H1 (cell line): ENCODE measurements around the gene CYP4V2. TPM values are rescaled to one million over a fixed set of nuclear protein-coding genes. Genes with fewer than 3 reads are reported as not detected.

ENCODE experiments used
- CTCF ChIA-PET: fragments of 300-600 bp; sonication (Branson Sonifier 250); formaldehyde crosslinking; loops from one replicate; lab custom pipeline; 2021; ENCODE audit not compliant: partially characterized antibody; lab: Charles Lee
- POLR2A ChIA-PET: fragments of 300-600 bp; sonication (Branson Sonifier 250); formaldehyde crosslinking; loops from one replicate; lab custom pipeline; 2021; ENCODE audit warnings: inconsistent platforms; ENCODE audit not compliant: partially characterized antibody; lab: Charles Lee
- DNase-seq, 2 experiments: peaks; one replicate each; pipeline versions ENCODE4 v3.0.0 to v3.0.0-alpha.2; 2010 to 2022; ENCODE audit warnings: low spot score in 2 of 2, low read depth in 1 of 2, mixed read lengths in 1 of 2
- FAIRE-seq: peaks from 2 replicates; lab custom pipeline; 2011; peaks lifted over from hg19 to GRCh38; lab: Jason Lieb, UNC
- H2AFZ ChIP-seq: 2 replicates; pipeline ENCODE4 v1.8.1; 2012; ENCODE audit warnings: low read length, inconsistent platforms
- H2AK5ac ChIP-seq: 2 replicates; pipeline ENCODE4 v1.6.1; 2013; ENCODE audit warnings: low read depth, low read length
- H2BK120ac ChIP-seq: replicated peaks from 2 replicates; pipeline ENCODE3; 2013; ENCODE audit warnings: low read depth, low read length, inconsistent platforms
- H2BK12ac ChIP-seq: 2 replicates; pipeline ENCODE4 v1.6.1; 2013; ENCODE audit warnings: low read depth, low read length
- H2BK15ac ChIP-seq: 2 replicates; pipeline ENCODE4 v1.6.1; 2013; ENCODE audit warnings: low read length
- H2BK20ac ChIP-seq: 2 replicates; pipeline ENCODE4 v1.6.1; 2013; ENCODE audit warnings: low read length
- H2BK5ac ChIP-seq: 2 replicates; pipeline ENCODE4 v1.6.1; 2013; ENCODE audit warnings: low read depth, low read length
- H3K14ac ChIP-seq: 2 replicates; pipeline ENCODE4 v1.6.1; 2013; ENCODE audit warnings: inconsistent platforms; ENCODE audit not compliant: insufficient read length
- H3K18ac ChIP-seq: 2 replicates; pipeline ENCODE4 v1.6.1; 2013; ENCODE audit warnings: low read length; ENCODE audit errors: extremely low read depth
- H3K23ac ChIP-seq: 2 replicates; pipeline ENCODE4 v1.6.1; 2013; ENCODE audit warnings: inconsistent platforms; ENCODE audit not compliant: insufficient read length
- H3K23me2 ChIP-seq: 2 replicates; pipeline ENCODE4 v1.6.1; 2013; ENCODE audit warnings: low read depth, low read length
- H3K27ac ChIP-seq: 2 replicates; pipeline ENCODE4 v1.6.1; 2011; ENCODE audit warnings: low read depth, low read length, inconsistent platforms
- H3K27me3 ChIP-seq, 4 experiments: replicated peaks in 1 of 4; 1 replicate in 1 of 4; 2 replicates in 3 of 4; pipeline versions ENCODE4 v1.6.1 to v1.8.1; 2011 to 2013; ENCODE audit warnings: low read length in 3 of 4, mild to moderate bottlenecking in 3 of 4, inconsistent platforms in 2 of 4, mixed read lengths in 2 of 4, moderate library complexity in 1 of 4; ENCODE audit not compliant: control insufficient read depth in 3 of 4, insufficient read depth in 3 of 4; ENCODE audit errors: extremely low read depth in 1 of 4
- H3K36me3 ChIP-seq, 4 experiments: 2 replicates each; pipeline versions ENCODE4 v1.6.1 to v1.8.1; 2011 to 2013; ENCODE audit warnings: mild to moderate bottlenecking in 4 of 4, low read length in 3 of 4, moderate library complexity in 2 of 4, control low read depth in 1 of 4, inconsistent platforms in 1 of 4; ENCODE audit not compliant: insufficient read depth in 4 of 4, control insufficient read depth in 2 of 4
- H3K4ac ChIP-seq: replicated peaks from 2 replicates; pipeline ENCODE3; 2013; ENCODE audit warnings: low read length, low read depth, mixed read lengths, inconsistent platforms; ENCODE audit not compliant: insufficient read length
- H3K4me1 ChIP-seq, 4 experiments: replicated peaks in 1 of 4; 1 replicate in 1 of 4; 2 replicates in 3 of 4; pipeline versions ENCODE4 v1.6.1 to v1.8.1; 2011 to 2013; ENCODE audit warnings: low read length in 3 of 4, inconsistent platforms in 2 of 4, mixed read lengths in 1 of 4; ENCODE audit not compliant: insufficient read depth in 4 of 4, control insufficient read depth in 3 of 4
- H3K4me2 ChIP-seq, 2 experiments: 2 replicates each; pipeline versions ENCODE4 v1.6.1 to v1.8.1; 2011 to 2013; ENCODE audit warnings: low read depth in 2 of 2, low read length in 2 of 2, control low read depth in 1 of 2, inconsistent platforms in 1 of 2, mild to moderate bottlenecking in 1 of 2; ENCODE audit not compliant: insufficient read depth in 1 of 2
- H3K4me3 ChIP-seq, 4 experiments: fragments of 200-600, 300-600 bp in 1 of 4; sonication (generic), shearing (Covaris generic), sonication (Bioruptor Twin) in 1 of 4; 2 replicates each; pipeline versions ENCODE4 v1.5.1 to v1.8.1; 2011 to 2016; ENCODE audit warnings: low read length in 4 of 4, low read depth in 3 of 4, control low read depth in 2 of 4, inconsistent platforms in 2 of 4, mild to moderate bottlenecking in 2 of 4, mixed read lengths in 1 of 4, moderate library complexity in 1 of 4; ENCODE audit not compliant: insufficient read depth in 2 of 4; ENCODE audit errors: extremely low read depth in 1 of 4
- H3K56ac ChIP-seq: replicated peaks from 2 replicates; pipeline ENCODE3; 2013; ENCODE audit warnings: low read depth, mild to moderate bottlenecking, mixed read lengths, low read length, inconsistent platforms; ENCODE audit not compliant: insufficient read length
- H3K79me1 ChIP-seq: 2 replicates; pipeline ENCODE4 v1.6.1; 2013; ENCODE audit warnings: low read depth, low read length, control low read depth
- H3K79me2 ChIP-seq, 2 experiments: 2 replicates each; pipeline versions ENCODE4 v1.6.1 to v1.8.1; 2012 to 2013; ENCODE audit warnings: low read length in 2 of 2, mild to moderate bottlenecking in 2 of 2, inconsistent platforms in 1 of 2; ENCODE audit not compliant: insufficient read depth in 2 of 2, control insufficient read depth in 1 of 2
- H3K9ac ChIP-seq, 4 experiments: replicated peaks in 1 of 4; 1 replicate in 1 of 4; 2 replicates in 3 of 4; pipeline versions ENCODE4 v1.6.1 to v1.8.1; 2011 to 2013; ENCODE audit warnings: low read depth in 3 of 4, low read length in 3 of 4, control low read depth in 2 of 4, mild to moderate bottlenecking in 2 of 4, moderate library complexity in 2 of 4, inconsistent platforms in 1 of 4; ENCODE audit errors: extremely low read depth in 1 of 4
- H3K9me3 ChIP-seq, 2 experiments: 2 replicates each; pipeline versions ENCODE4 v1.6.1 to v1.8.1; 2012 to 2013; ENCODE audit warnings: mild to moderate bottlenecking in 2 of 2, moderate library complexity in 2 of 2, control low read depth in 1 of 2, inconsistent platforms in 1 of 2, low read depth in 1 of 2, low read length in 1 of 2, mixed read lengths in 1 of 2; ENCODE audit not compliant: insufficient read depth in 2 of 2
- H4K20me1 ChIP-seq, 2 experiments: replicated peaks in 1 of 2; 2 replicates each; pipeline versions ENCODE3 to v1.8.1; 2011 to 2013; ENCODE audit warnings: inconsistent platforms in 2 of 2, low read length in 2 of 2, mild to moderate bottlenecking in 1 of 2; ENCODE audit not compliant: insufficient read depth in 2 of 2, control insufficient read depth in 1 of 2
- H4K5ac ChIP-seq: 2 replicates; pipeline ENCODE4 v1.6.1; 2013; ENCODE audit warnings: low read length, low read depth, mixed read lengths, inconsistent platforms; ENCODE audit not compliant: insufficient read length
- H4K8ac ChIP-seq: 2 replicates; pipeline ENCODE4 v1.8.0; 2013; ENCODE audit warnings: mild to moderate bottlenecking, moderate library complexity, low read length, inconsistent platforms; ENCODE audit not compliant: insufficient read depth; ENCODE audit errors: extremely low read depth
- H4K91ac ChIP-seq: replicated peaks from 2 replicates; pipeline ENCODE3; 2013; ENCODE audit warnings: low read length, mixed read lengths, inconsistent platforms; ENCODE audit not compliant: insufficient read length
- HDAC2 ChIP-seq, 2 experiments: fragments of 300-600 bp in 1 of 2; sonication (generic) in 1 of 2; IDR thresholded peaks; 2 replicates each; pipeline ENCODE4 v1.6.1; 2011 to 2012; ENCODE audit warnings: low read depth in 2 of 2, low read length in 2 of 2, mild to moderate bottlenecking in 2 of 2, moderate library complexity in 2 of 2, borderline replicate concordance in 1 of 2, inconsistent platforms in 1 of 2
- JUND ChIP-seq: IDR thresholded peaks from 2 replicates; pipeline ENCODE4 v1.6.1; 2011; ENCODE audit warnings: mild to moderate bottlenecking, improper control_type of control experiment, low read length
- TAF1 ChIP-seq: IDR thresholded peaks from 2 replicates; pipeline ENCODE4 v1.6.1; 2011; ENCODE audit warnings: mild to moderate bottlenecking, low read depth, low read length
- TEAD4 ChIP-seq: IDR thresholded peaks from 2 replicates; pipeline ENCODE4 v1.6.1; 2012; ENCODE audit warnings: low read depth, low read length, inconsistent platforms, mixed read lengths
- WGBS, 2 experiments: shearing (Covaris generic) in 1 of 2; methylation state at CpG; one replicate each; pipeline versions ENCODE4 v1.1.6 to v1.1.7; 2013 to 2015; ENCODE audit warnings: low lambda C conversion rate in 2 of 2, mixed read lengths in 2 of 2, inconsistent platforms in 1 of 2, low coverage in 1 of 2, missing lambda C conversion rate in 1 of 2; ENCODE audit not compliant: insufficient replicate concordance in 2 of 2, insufficient coverage in 1 of 2, insufficient read length in 1 of 2; ENCODE audit errors: extremely low coverage in 1 of 2, missing lambda C conversion rate in 1 of 2; 5-methylcytosine and 5-hydroxymethylcytosine counted together
- polyA plus RNA-seq, 7 experiments: library from polyadenylated mRNA; depleted of rRNA in 3 of 7; stranded (reverse) in 5 of 7; unstranded in 2 of 7; fragments of >200 nt in 5 of 7; fragments of 200-250 nt in 2 of 7; gene quantifications; 1 replicate in 5 of 7; 2 replicates in 1 of 7; 4 replicates in 1 of 7; pipeline versions ENCODE4 v1.2.1 to v1.2.3, GENCODE V29; 2011 to 2013; ENCODE audit warnings: missing spikeins in 2 of 7, mixed read lengths in 2 of 7
- total RNA-seq: library from RNA; stranded (reverse); fragmentation: NEBNext Ultra II Directional; extraction: Animal tissue kit (Norgen Biotek cat#: 25700); gene quantifications from 2 replicates; pipeline ENCODE4 v1.2.1, GENCODE V29; 2021

Gene CYP4V2
- total and polyA plus RNA-seq, 2 of the 8 experiments (the other 6 are each of a cell fraction or from before 2014, with no cell fraction given): 0.65 to 1.0 TPM

GRCh38 chr4:186166852-186167512 is 24.4 kb upstream of the CYP4V2 start:
- Histone ChIP-seq H2BK12ac (no peak overlapping the region), H3K23me2 (no peaks in the 10 kb centered on the region), H3K36me3 (no peaks in the 10 kb centered on the region), H3K4me3 (no peak overlapping the region), H3K18ac (no peak overlapping the region), H3K9ac (no peak overlapping the region), H3K4me2 (no peak overlapping the region), H2BK120ac (no peak overlapping the region), H3K79me2 (no peaks in the 10 kb centered on the region), H2BK15ac (no peak overlapping the region), H4K91ac (no peak overlapping the region), H4K5ac (no peak overlapping the region), H3K9me3 (no peaks in the 10 kb centered on the region), H3K79me1 (no peaks in the 10 kb centered on the region), H4K20me1 (no peaks in the 10 kb centered on the region), H2BK5ac (no peak overlapping the region), H2BK20ac (no peak overlapping the region), H3K4me1 (no peaks in the 10 kb centered on the region; a peak in 2 of 7 replicates), H3K27me3 (no peaks in the 10 kb centered on the region), H3K56ac (no peak overlapping the region), H2AFZ (no peak overlapping the region), H3K27ac (no peak overlapping the region), H3K14ac (no peak overlapping the region), H3K4ac (no peak overlapping the region), H4K8ac (no peak overlapping the region), H2AK5ac (no peak overlapping the region), H3K23ac (no peak overlapping the region)
- ChIA-PET POLR2A (no interaction called here), CTCF (interaction anchor here (0.6 to 1.6 kb wide), 4 partner anchors 9 to 39 kb away, joined by 3 to 7 read pairs (median 4); no protein-coding TSS in a partner anchor)
- 92% methylated on average over 15 of the region's 15 CpGs; no CpG with 5 or more reads in 1 of the 2 experiments for WGBS, 2 experiments
- FAIRE-seq (no peak), DNase-seq (no peak)
- no peak for TF ChIP-seq TEAD4
- TF ChIP-seq HDAC2 (IDR thresholded peaks at IDR 0.05; ENCODE audit: borderline replicate concordance in 1 of 2, low read depth in 2 of 2, low read length in 2 of 2): no peak
- TF ChIP-seq JUND: no peak
- TF ChIP-seq TAF1: no peak
